NT2/D1 (cell line): Measurements from ENCODE around the gene SLC9A1.

ENCODE experiments used
- DNase-seq: peaks from one replicate; pipeline ENCODE4 v3.0.0-alpha.2; 2011; ENCODE audit warnings: low read depth, low spot score
- H3K27me3 ChIP-seq: 2 replicates; pipeline ENCODE4 v1.6.0; 2011; ENCODE audit warnings: mild to moderate bottlenecking; ENCODE audit not compliant: insufficient read length, insufficient read depth
- H3K36me3 ChIP-seq: 2 replicates; pipeline ENCODE4 v1.6.1; 2011; ENCODE audit warnings: mild to moderate bottlenecking, low read length, mixed read lengths; ENCODE audit not compliant: insufficient read depth, insufficient read length
- H3K4me1 ChIP-seq: 2 replicates; pipeline ENCODE4 v1.5.1; 2011; ENCODE audit not compliant: insufficient read depth, insufficient read length
- H3K4me3 ChIP-seq: 2 replicates; pipeline ENCODE4 v1.5.1; 2011; ENCODE audit warnings: low read depth; ENCODE audit not compliant: insufficient read length
- H3K9ac ChIP-seq: 2 replicates; pipeline ENCODE4 v1.6.0; 2011; ENCODE audit warnings: low read depth; ENCODE audit not compliant: insufficient read length
- H3K9me3 ChIP-seq: 2 replicates; pipeline ENCODE4 v1.5.1; 2011; ENCODE audit warnings: mild to moderate bottlenecking, low read length; ENCODE audit not compliant: insufficient read depth
- SUZ12 ChIP-seq: IDR thresholded peaks from 2 replicates; pipeline ENCODE4 v1.6.1; 2011; ENCODE audit not compliant: insufficient read length, insufficient read depth; ENCODE audit errors: extremely low read depth
- YY1 ChIP-seq: IDR thresholded peaks from 2 replicates; pipeline ENCODE4 v1.6.1; 2011; ENCODE audit not compliant: insufficient read length, insufficient read depth
- ZNF274 ChIP-seq: IDR thresholded peaks from 2 replicates; pipeline ENCODE4 v1.6.1; 2011; ENCODE audit warnings: mild to moderate bottlenecking, low read depth, low read length

Gene SLC9A1

DNA sequence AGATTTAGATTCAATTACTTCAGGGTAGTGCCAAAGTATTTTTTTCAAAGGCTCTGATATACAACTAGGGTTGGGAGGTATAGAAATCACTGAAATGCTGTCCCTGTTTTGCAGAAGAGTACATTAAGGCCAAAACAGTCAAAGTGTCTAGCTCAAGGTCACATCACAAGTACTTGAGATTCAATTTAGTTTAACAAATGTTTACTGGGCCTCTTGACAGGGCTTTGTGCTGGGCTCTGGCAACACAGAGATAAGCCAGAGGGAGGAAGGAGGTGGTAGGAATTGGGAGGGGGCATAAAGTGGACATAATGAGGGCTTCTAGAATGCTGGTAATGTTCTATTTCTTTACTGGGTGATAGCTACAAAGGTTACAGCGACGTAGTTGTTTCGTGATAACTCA lies 2.3 kb upstream of the SLC9A1 start:
- Histone ChIP-seq H3K4me1 (peaks cover 14% of the 10 kb centered on the region), H3K9ac (no peak overlapping the region), H3K9me3 (no peaks in the 10 kb centered on the region), H3K4me3 (no peak overlapping the region), H3K36me3 (peaks cover 4% of the 10 kb centered on the region), H3K27me3 (no peaks in the 10 kb centered on the region)
- TF ChIP-seq SUZ12 (no peak), YY1 (no peak), ZNF274 (no peak)
- DNase-seq = no peak

DNA sequence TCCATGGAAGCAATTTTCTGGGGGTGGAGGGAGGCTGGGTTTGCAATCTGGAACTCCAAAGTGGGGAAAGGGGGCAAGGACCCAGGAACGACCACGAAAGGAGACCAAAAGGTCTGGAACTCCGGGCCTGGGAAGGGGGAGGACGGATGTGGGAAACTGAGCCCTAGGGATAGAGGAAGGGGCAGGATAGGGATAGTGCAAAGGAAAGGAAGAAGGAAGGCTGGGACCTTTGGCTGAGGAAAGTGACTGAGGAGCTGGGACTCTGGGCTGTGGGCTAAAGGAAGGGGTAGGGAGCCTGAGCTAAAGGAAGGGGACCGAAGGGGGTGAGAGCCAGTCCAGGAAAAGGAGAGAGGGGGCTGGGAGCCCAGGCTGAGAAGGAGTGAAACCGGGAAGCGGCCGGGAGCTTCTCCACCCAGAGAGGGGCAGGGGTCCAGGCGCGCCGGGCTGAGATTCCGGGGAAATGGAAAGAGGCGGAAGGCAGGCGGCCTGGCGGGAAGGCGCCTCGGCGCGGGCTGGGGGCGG lies 395 bp downstream of the SLC9A1 start:
- Histone ChIP-seq H3K4me1 (peaks cover 18% of the 10 kb centered on the region), H3K27me3 (no peaks in the 10 kb centered on the region), H3K36me3 (peaks cover 27% of the 10 kb centered on the region), H3K9me3 (no peaks in the 10 kb centered on the region), H3K9ac (peak overlapping the region; percentile 92), H3K4me3 (peak overlapping the region; percentile 70)
- TF ChIP-seq ZNF274 (no peak), YY1 (no peak), SUZ12 (no peak)
- no peak for DNase-seq

DNA sequence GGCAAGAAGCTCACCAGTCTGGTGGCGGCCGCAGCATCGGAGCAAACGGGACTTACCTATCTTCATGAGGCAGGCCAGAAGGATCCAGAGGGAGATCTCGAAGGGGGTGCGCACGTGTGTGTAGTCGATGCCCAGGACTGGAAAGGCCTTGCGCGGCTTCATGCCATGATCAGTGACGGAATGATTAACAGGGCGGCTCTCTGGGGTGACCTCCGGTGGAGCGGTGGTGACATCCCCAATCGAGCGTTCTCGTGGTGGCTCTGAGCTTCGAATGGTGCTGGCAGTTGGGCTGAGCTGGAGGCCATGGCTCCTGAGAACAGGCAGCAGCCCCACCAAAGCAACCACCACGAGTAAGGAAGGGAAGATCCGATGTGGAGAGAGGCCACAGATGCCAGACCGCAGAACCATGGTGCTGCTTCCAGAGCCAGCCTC lies 982 bp downstream of the SLC9A1 start:
- Histone ChIP-seq H3K9ac (peak overlapping the region; percentile 92), H3K4me3 (peak overlapping the region; percentile 70), H3K4me1 (peaks cover 18% of the 10 kb centered on the region), H3K9me3 (no peaks in the 10 kb centered on the region), H3K36me3 (peaks cover 32% of the 10 kb centered on the region), H3K27me3 (no peaks in the 10 kb centered on the region)
- TF ChIP-seq YY1 (no peak), SUZ12 (no peak), ZNF274 (no peak)
- no peak for DNase-seq

DNA sequence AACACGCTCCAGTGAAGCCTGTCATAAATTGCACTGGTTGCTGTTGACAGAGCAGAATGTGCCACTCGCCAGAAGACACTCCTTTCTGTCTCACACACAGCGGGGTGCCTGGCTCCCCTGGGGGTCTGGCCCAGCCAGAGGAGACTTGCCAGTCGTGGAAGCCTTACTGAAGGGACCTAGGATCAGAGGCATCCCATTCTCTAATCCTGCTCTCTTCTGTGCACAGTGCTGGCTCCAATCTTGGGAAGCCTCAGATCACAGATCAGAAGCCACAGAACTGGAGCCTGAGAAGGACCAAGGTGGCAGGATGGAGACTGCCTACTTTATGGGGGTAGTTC lies 1.4 kb downstream of the SLC9A1 start:
- peaks cover 36% of the 10 kb centered on the region for H3K36me3 ChIP-seq
- no peak for DNase-seq
- H3K4me1 ChIP-seq = peaks cover 21% of the 10 kb centered on the region
- H3K9ac ChIP-seq = peak overlapping the region; percentile 92
- TF ChIP-seq YY1 (no peak), ZNF274 (no peak), SUZ12 (no peak)
- H3K4me3 ChIP-seq = peak overlapping the region; percentile 70
- no peaks in the 10 kb centered on the region for H3K9me3 ChIP-seq
- no peaks in the 10 kb centered on the region for H3K27me3 ChIP-seq

DNA sequence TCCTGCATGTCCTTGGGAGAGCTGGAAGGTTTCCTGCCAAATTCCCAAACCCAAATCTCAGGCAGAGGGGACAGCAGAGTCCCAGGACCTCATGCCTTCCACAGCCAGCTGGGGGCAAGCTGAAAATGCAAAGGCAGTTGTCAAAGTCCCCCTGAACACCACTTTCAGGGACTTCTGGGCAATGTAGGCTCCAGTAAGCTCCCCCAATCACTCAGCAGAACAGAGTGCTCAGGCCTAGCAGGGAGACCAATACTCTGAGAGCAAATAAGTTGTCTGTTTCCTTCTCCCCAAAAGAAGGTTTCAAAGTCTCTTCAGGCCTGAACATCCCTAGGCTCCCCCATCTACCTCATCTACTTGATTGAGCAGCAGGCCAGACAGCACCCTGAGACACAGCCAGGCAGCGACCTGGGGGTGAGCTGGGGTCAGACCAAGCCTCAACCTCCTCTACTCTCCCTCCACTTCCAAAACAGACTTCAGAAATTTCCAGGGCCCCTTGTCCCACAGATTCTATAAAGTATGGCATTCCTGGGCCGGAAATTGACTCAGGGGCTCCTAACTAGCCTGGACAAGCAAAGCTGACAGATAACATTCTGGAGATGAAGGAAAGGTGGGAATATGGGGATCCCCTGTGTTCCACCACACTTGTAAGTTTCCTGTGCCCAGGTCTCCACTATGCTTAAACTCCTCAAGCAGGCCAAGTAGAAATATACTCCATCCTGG lies 1.9 kb downstream of the SLC9A1 start:
- no peak for DNase-seq
- no peaks in the 10 kb centered on the region for H3K27me3 ChIP-seq
- peaks cover 21% of the 10 kb centered on the region for H3K4me1 ChIP-seq
- TF ChIP-seq ZNF274 = no peak
- no peak for TF ChIP-seq SUZ12
- TF ChIP-seq YY1 = no peak
- no peaks in the 10 kb centered on the region for H3K9me3 ChIP-seq
- peak overlapping the region; percentile 70 for H3K4me3 ChIP-seq
- H3K9ac ChIP-seq = peak overlapping the region; percentile 92
- peaks cover 42% of the 10 kb centered on the region for H3K36me3 ChIP-seq

DNA sequence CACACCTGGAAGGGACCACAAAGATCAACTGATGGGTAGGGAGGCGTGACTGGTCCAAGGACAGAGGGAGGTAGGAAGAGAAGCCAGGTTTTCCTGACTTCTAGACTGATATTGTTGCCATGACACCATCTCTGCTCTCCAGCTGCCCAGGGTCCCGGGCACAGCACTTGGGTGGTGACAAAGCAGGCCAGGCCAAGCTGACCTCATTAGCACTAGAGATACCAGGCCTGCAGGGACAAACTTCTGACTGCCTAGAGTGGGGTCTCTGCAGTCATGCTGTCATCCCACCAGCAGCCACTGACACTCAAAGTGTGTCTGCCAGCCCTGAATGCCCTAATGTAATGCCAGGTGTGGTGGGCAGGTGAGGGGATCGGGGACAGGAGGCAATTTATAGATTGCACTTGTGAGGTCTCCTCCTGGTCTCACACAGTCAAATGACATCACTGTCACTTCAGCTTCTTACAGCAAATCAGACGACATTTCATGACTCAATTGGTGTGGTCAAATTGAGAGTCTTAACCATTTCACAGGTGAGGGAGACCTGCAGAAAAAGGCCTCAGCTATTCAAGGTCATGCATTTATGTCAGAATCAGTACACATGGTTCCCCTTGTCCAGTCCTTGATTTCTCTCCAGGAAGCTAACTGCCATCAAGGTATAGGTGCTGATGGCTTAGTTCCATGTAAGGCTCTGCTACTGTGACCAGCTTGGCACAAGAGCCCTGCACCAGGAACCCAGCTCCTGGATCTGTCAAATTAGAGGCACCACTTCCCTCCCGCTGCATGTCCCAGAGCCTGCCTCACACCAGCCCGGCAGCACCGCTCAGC lies 2.7 kb downstream of the SLC9A1 start:
- H3K9me3 ChIP-seq = no peaks in the 10 kb centered on the region
- no peak for TF ChIP-seq YY1
- no peak for TF ChIP-seq SUZ12
- no peak for TF ChIP-seq ZNF274
- no peak overlapping the region for H3K4me3 ChIP-seq
- peaks cover 43% of the 10 kb centered on the region for H3K36me3 ChIP-seq
- peak overlapping the region; percentile 92 for H3K9ac ChIP-seq
- H3K4me1 ChIP-seq = peaks cover 21% of the 10 kb centered on the region
- no peak for DNase-seq
- H3K27me3 ChIP-seq = no peaks in the 10 kb centered on the region

DNA sequence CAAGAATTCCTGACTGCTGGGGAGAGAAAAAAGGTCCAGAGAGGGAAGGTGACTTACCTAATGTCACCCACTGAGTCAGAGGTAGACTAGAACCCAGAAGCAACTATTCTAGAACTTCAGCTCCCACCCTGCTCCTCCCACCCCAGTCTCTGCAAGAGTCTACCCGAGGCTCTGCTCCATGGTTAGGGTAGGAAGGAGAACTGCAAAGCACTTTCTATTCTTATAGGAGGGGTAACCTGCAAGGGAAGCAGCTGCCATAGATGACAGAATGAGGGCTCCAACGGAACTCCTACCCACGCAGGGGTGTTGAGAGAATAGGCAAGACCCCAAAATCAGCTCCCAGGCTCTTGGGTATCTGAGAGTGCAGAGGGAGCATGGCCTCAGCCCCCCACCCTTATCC lies 4.3 kb downstream of the SLC9A1 start:
- Histone ChIP-seq H3K9ac (no peak overlapping the region), H3K36me3 (peaks cover 43% of the 10 kb centered on the region), H3K4me1 (peaks cover 28% of the 10 kb centered on the region), H3K9me3 (no peaks in the 10 kb centered on the region), H3K4me3 (no peak overlapping the region), H3K27me3 (no peaks in the 10 kb centered on the region)
- DNase-seq = no peak
- no peak for TF ChIP-seq ZNF274
- no peak for TF ChIP-seq YY1
- no peak for TF ChIP-seq SUZ12

DNA sequence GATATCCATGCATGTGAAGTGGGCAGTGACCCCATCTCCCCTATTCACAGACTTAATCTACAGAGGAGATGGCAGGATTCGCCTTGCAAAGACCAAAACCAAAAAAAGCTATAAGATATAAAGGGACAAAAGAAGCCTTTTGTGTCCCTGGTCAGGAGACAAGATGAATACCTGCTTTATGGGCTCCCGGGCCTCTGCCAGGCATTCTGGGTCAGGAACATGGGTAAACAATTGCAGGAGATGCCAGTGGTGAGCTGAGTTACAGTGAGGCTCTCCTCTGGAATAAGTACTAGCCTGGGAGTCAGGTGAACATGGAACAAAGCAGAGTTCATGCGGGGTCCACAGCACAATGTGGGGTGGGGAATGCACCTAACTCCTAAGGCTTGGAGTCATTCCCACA lies 4.7 kb downstream of the SLC9A1 start:
- TF ChIP-seq YY1 = no peak
- TF ChIP-seq SUZ12 = no peak
- TF ChIP-seq ZNF274 = no peak
- Histone ChIP-seq H3K27me3 (no peaks in the 10 kb centered on the region), H3K36me3 (peaks cover 43% of the 10 kb centered on the region), H3K4me3 (no peak overlapping the region), H3K9me3 (peaks cover under 1% of the 10 kb centered on the region; the same call in 1 of the 2 replicates), H3K4me1 (peaks cover 31% of the 10 kb centered on the region), H3K9ac (no peak overlapping the region)
- DNase-seq = no peak
